GM18858 (cell line): ENCODE data around the gene CD9.
A peak's percentile ranks its signal among the peaks of the same experiment; 100 is the strongest.

Experiments
- ATAC-seq: cut with Tn5 transposase; IDR thresholded peaks from one replicate; pipeline ENCODE4 v1.9.1; 2021; ENCODE audit not compliant: unreplicated experiment

Gene CD9

GRCh38 chr12:6273205-6273540, 73.0 kb downstream of the CD9 start:
- no peak for ATAC-seq

GRCh38 chr12:6273541-6274230, 73.5 kb downstream of the CD9 start:
- ATAC-seq: no peak

DNA sequence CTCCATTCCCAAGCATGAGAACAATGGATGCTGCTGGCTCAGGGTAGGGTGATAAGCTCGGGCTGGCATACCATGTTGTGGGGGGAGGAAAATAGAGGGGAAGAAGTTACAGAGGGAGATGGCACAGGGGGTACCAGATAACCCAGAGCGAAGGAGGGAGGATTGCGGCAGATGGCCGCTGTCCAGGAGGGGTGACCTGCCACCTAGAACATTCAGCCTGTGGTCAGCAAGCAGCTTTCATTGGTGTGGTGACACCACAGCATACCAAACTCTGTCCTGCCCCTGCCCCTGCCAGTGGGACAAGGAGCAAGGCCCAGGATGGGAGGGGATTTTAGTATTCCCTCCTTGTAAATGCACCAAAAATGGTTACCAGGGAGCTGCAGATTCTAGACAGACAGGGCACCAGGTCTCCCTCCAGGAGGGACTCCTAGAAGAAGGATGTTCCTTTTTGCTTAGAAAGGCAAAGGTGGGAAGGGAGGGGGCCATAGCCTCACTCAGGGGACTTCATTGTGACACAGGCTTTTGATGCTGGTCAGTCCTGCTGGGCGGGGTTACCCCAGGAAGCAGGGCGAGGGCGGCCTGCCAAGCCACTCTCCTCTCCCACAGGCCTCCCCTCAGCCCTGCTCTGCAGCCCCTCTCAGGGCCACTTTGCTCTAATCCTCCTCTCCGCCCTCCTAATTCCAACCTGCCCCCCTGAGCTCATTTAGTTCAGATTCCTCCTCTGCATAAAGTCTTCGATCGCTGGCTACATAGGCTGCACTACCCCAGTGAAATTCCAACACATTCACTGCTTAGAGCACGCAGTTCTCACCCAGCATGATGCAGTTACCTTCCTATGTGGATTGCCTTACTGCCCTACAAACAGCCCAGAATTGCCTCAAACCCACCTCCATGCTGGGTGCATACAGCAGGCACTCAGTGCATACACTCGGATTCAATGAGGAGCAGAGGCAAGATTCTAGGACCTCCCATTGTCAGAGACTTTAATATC, 74.3 kb downstream of the CD9 start:
- ATAC-seq: no peak

- ATAC-seq: no peak
These were observed 76.0 kb downstream of the CD9 start for GRCh38 chr12:6275928-6276887.

DNA sequence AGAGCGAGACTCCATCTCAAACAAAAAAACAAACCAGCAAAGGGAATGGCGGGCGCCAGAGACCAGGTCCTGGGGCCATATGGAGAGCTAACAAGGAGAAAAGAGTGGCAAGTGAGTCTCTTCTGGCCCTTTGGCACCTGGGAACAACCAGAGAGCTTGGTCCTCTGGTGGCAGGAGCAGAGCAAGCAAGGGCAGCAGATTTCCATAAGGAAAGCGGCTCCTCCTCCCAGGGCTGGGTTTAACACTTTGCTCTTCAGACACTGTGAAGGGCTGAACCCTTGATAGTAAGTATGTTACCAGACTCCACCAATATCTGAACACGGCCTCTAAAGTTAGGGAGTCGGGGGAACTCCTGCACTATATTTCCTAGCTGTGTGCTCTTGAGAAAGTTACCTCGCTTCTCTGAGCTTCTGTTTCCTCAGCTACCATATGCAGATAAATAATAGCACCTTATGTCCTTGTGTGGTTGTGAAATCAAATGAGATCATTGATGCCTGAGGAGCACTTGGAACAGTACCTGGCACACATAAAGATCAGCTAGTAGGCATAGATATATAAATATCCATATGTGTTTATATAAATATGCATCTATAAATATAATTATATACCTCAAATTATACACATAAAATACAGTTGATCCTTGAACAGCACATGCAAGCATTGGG, 76.9 kb downstream of the CD9 start:
- no peak for ATAC-seq

- no peak for ATAC-seq
These were observed 77.8 kb downstream of the CD9 start for GRCh38 chr12:6277982-6278438.

- peak; percentile 62 for ATAC-seq
These were observed 78.4 kb downstream of the CD9 start for GRCh38 chr12:6278439-6279255.

- no peak for ATAC-seq
These were observed 79.0 kb downstream of the CD9 start for GRCh38 chr12:6279256-6279628.

DNA sequence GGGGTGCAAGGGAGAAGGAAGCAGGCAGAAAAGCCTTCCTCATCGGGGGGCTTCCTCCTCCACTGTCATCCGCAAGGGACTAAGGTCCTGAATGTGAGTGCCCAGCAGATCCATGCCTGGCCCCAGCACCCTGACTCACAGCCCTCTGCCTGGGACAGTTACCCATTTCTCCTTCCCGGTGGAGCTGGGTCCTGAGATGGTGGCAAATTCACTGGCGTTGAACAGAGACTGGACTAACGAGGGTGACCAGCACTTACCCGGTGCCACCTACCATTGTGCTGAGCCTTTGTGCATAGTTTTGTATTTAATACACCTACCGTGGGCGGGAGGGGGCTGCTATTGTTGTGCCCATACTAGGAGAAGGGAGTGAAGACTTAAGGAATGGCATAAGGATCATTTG, 79.4 kb downstream of the CD9 start:
- no peak for ATAC-seq

- no peak for ATAC-seq
These were observed 79.9 kb downstream of the CD9 start for GRCh38 chr12:6280053-6280469.

DNA sequence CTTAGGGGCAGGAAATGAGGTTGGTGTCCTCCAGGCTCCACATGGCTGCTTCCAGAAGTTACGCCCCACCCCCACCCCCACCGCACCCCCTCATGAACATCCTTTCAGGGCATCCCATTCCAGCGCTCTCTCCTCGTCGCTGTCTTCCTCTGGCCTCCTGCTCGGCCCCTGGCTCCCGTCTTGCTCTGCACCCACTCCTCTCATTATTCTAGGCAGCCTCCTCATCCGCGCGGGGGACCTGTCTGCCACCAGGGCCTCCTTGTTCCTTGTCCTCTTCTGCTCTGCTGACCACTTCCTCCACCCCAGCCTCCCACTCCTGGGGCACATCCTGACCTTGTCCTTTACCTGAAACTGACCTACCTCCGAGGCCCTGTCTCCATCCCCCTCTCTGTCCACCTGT, 80.5 kb downstream of the CD9 start:
- ATAC-seq: no peak

GRCh38 chr12:6281081-6281809, 81.0 kb downstream of the CD9 start:
- no peak for ATAC-seq

GRCh38 chr12:6282453-6282840, 82.2 kb downstream of the CD9 start:
- ATAC-seq: no peak

DNA sequence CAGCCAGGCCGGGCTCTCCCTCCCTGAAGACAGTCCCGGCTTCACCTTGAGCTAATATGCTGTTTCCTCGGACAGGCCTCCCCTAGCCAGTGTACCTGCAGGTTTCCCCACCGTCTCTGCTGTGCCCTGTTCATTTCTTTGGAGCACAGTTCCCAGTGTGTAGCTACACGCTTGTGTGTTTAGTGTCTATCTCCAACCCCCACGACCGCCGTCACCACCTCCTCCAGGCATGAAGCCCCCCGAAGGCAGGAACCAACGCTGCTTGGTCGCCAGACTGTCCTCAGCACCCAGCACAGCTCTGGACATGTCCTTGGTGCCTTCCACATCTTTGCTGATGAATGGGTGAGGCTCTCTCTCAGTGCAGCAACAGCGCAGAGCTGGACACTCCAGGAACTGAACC, 84.1 kb downstream of the CD9 start:
- no peak for ATAC-seq

- ATAC-seq: no peak
These were observed 84.9 kb downstream of the CD9 start for GRCh38 chr12:6285063-6285477.

DNA sequence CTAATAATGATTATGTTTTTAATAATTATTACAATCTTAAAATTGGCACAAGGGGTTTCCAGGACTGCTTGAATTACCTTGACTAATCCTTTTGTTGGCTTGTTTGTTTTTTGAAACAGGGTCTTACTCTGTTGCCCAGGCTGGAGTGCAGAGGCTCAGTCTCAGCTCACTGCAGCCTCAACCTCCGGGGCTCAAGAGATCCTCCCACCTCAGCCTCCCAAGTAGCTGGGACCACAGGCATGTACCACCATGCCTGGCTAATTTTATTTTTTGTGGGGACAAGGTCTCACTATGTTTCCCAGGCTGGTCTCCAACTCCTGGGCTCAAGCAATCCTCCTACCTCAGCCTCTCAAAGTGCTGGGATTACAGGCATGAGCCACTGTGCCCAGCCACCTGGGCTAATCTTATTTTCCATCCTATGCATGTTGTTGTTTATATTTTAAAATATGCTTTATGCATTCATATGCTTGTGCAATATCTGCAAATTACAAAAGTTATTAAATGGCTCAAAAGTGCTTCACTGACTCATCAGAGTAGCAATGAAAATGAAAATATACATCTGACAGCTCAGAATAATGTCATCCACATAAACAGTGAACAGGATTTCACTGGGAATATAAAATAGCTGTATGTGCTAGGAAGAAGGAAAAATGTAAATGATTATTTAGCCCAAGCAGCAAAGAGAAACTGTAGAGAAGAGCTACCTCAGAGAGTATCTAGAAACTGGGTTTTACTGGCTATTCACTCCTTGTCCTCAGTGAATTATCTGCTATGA, 85.5 kb downstream of the CD9 start:
- ATAC-seq: no peak
